Mucosa of rectum (tissue), 2 donors: ENCODE measurements around the gene DESI2.
A peak's percentile ranks its signal among the peaks of the same experiment; 100 is the strongest.
"Not testable (repeated sequence)": the region's sequence is repeated elsewhere in the genome, so short reads cannot be mapped to it uniquely, and the experiment has no call there.

ENCODE experiments used
- H3K27ac ChIP-seq, 2 donors: one replicate each; pipeline ENCODE4 v1.7.0; 2013; ENCODE audit warnings: inconsistent platforms in 2 of 2, low read depth in 2 of 2, low read length in 2 of 2
- H3K27me3 ChIP-seq, 2 donors: one replicate each; pipeline ENCODE4 v1.7.0; 2013; ENCODE audit warnings: low read length in 2 of 2; ENCODE audit not compliant: control insufficient read depth in 2 of 2, insufficient read depth in 2 of 2
- H3K36me3 ChIP-seq, 2 donors: one replicate each; pipeline ENCODE4 v1.7.0; 2013; ENCODE audit warnings: low read length in 2 of 2; ENCODE audit not compliant: control insufficient read depth in 2 of 2, insufficient read depth in 2 of 2
- H3K4me1 ChIP-seq, 2 donors: one replicate each; pipeline ENCODE4 v1.7.0; 2013; ENCODE audit warnings: low read length in 2 of 2, mild to moderate bottlenecking in 1 of 2; ENCODE audit not compliant: control insufficient read depth in 2 of 2, insufficient read depth in 2 of 2
- H3K4me3 ChIP-seq, 2 donors: one replicate each; pipeline ENCODE4 v1.7.0; 2013; ENCODE audit warnings: low read length in 2 of 2
- H3K9ac ChIP-seq, 2 donors: one replicate each; pipeline ENCODE4 v1.7.0; 2013; ENCODE audit warnings: low read length in 2 of 2, low read depth in 1 of 2, mild to moderate bottlenecking in 1 of 2
- H3K9me3 ChIP-seq, 2 donors: one replicate each; pipeline ENCODE4 v1.7.0; 2013; ENCODE audit warnings: low read length in 2 of 2; ENCODE audit not compliant: control insufficient read depth in 2 of 2
- donor health status: healthy.
- donor health status: Normal muscosa, but diverticular disease.

Gene DESI2

GRCh38 chr1:244727871-244728474, 75.0 kb downstream of the DESI2 start:
- H3K27ac ChIP-seq = no peak overlapping the region

GRCh38 chr1:244730153-244730933, 77.4 kb downstream of the DESI2 start:
- Histone ChIP-seq H3K9me3 (no peaks in the 10 kb centered on the region), H3K36me3 (no peaks in the 10 kb centered on the region), H3K27me3 (peaks cover 0 to 4% of the 10 kb centered on the region in 2 donors), H3K4me1 (peaks cover 0 to 3% of the 10 kb centered on the region in 2 donors), H3K9ac (peak overlapping the region; percentile 37 to 47), H3K27ac (no peak overlapping the region), H3K4me3 (peak overlapping the region; percentile 62 to 83)

More at GRCh38 chr1:244727871-244728474, 75.0 kb downstream of the DESI2 start:
- peaks cover 0 to 3% of the 10 kb centered on the region in 2 donors for H3K4me1 ChIP-seq
- no peak overlapping the region for H3K4me3 ChIP-seq
- peaks cover 0 to 4% of the 10 kb centered on the region in 2 donors for H3K27me3 ChIP-seq
- no peak overlapping the region for H3K9ac ChIP-seq
- no peaks in the 10 kb centered on the region for H3K9me3 ChIP-seq
- no peaks in the 10 kb centered on the region for H3K36me3 ChIP-seq

GRCh38 chr1:244730934-244731434, 78.1 kb downstream of the DESI2 start:
- H3K9ac ChIP-seq = peak overlapping the region in 1 of 2 donors; percentile 37
- H3K4me3 ChIP-seq = peak overlapping the region; percentile 41 to 62
- peaks cover 0 to 4% of the 10 kb centered on the region in 2 donors for H3K27me3 ChIP-seq
- no peaks in the 10 kb centered on the region for H3K36me3 ChIP-seq
- no peak overlapping the region for H3K27ac ChIP-seq
- no peaks in the 10 kb centered on the region for H3K9me3 ChIP-seq
- H3K4me1 ChIP-seq = peaks cover 0 to 3% of the 10 kb centered on the region in 2 donors

- H3K9ac ChIP-seq = no peak overlapping the region
- peaks cover 0 to 4% of the 10 kb centered on the region in 2 donors for H3K27me3 ChIP-seq
- H3K4me3 ChIP-seq = no peak overlapping the region
- no peaks in the 10 kb centered on the region for H3K9me3 ChIP-seq
- peaks cover 0 to 3% of the 10 kb centered on the region in 2 donors for H3K4me1 ChIP-seq
- no peaks in the 10 kb centered on the region for H3K36me3 ChIP-seq
- H3K27ac ChIP-seq = no peak overlapping the region
Measured at GRCh38 chr1:244731651-244732050, 78.7 kb downstream of the DESI2 start.

GRCh38 chr1:244732851-244733450, 80.0 kb downstream of the DESI2 start:
- no peaks in the 10 kb centered on the region for H3K9me3 ChIP-seq
- no peak overlapping the region for H3K4me3 ChIP-seq
- peaks cover 0 to 4% of the 10 kb centered on the region in 2 donors for H3K27me3 ChIP-seq
- no peaks in the 10 kb centered on the region for H3K36me3 ChIP-seq
- H3K9ac ChIP-seq = no peak overlapping the region
- peaks cover 0 to 3% of the 10 kb centered on the region in 2 donors for H3K4me1 ChIP-seq
- no peak overlapping the region for H3K27ac ChIP-seq

- H3K9ac ChIP-seq = no peak overlapping the region
Measured at GRCh38 chr1:244735404-244735803, 82.5 kb downstream of the DESI2 start.

GRCh38 chr1:244735876-244736561, 83.1 kb downstream of the DESI2 start:
- peaks cover 0 to under 1% of the 10 kb centered on the region in 2 donors for H3K4me1 ChIP-seq
- H3K9ac ChIP-seq = no peak overlapping the region
- peaks cover 0 to 1% of the 10 kb centered on the region in 2 donors for H3K27me3 ChIP-seq
- H3K9me3 ChIP-seq = no peaks in the 10 kb centered on the region
- no peak overlapping the region for H3K27ac ChIP-seq
- H3K36me3 ChIP-seq = no peaks in the 10 kb centered on the region
- no peak overlapping the region for H3K4me3 ChIP-seq

More at GRCh38 chr1:244735404-244735803, 82.5 kb downstream of the DESI2 start:
- Histone ChIP-seq H3K27me3 (peaks cover 0 to 4% of the 10 kb centered on the region in 2 donors), H3K4me1 (peaks cover 0 to 3% of the 10 kb centered on the region in 2 donors), H3K36me3 (no peaks in the 10 kb centered on the region), H3K4me3 (no peak overlapping the region), H3K27ac (no peak overlapping the region), H3K9me3 (no peaks in the 10 kb centered on the region)

- not testable (repeated sequence) for H3K9ac ChIP-seq
Measured at GRCh38 chr1:244739140-244739539, 86.2 kb downstream of the DESI2 start.

GRCh38 chr1:244740027-244740617, 87.2 kb downstream of the DESI2 start:
- not testable (repeated sequence) for H3K9ac ChIP-seq, H3K27ac ChIP-seq, H3K27me3 ChIP-seq

More at GRCh38 chr1:244739140-244739539, 86.2 kb downstream of the DESI2 start:
- H3K27me3 ChIP-seq, H3K36me3 ChIP-seq, H3K9me3 ChIP-seq, H3K4me3 ChIP-seq, H3K27ac ChIP-seq, H3K4me1 ChIP-seq: not testable (repeated sequence)

More at GRCh38 chr1:244740027-244740617, 87.2 kb downstream of the DESI2 start:
- H3K4me3 ChIP-seq, H3K36me3 ChIP-seq, H3K9me3 ChIP-seq, H3K4me1 ChIP-seq: not testable (repeated sequence)
